Muscle of leg (tissue), 11 donors: ENCODE results near the gene GALNT18. TPM values are rescaled to one million over a fixed set of nuclear protein-coding genes. Genes with fewer than 3 reads are reported as not detected.

Source experiments
- DNase-seq: peaks from one replicate; pipeline ENCODE4 v3.0.0; 2013
- H3K27ac ChIP-seq: one replicate; pipeline ENCODE4 v1.5.1; 2013; ENCODE audit warnings: mild to moderate bottlenecking, low read length, control low read depth
- H3K27me3 ChIP-seq: one replicate; pipeline ENCODE4 v1.6.1; 2013; ENCODE audit warnings: low read length; ENCODE audit not compliant: control insufficient read depth, insufficient read depth
- H3K36me3 ChIP-seq: one replicate; pipeline ENCODE4 v1.6.1; 2013; ENCODE audit warnings: low read length; ENCODE audit not compliant: control insufficient read depth, insufficient read depth
- H3K4me1 ChIP-seq: one replicate; pipeline ENCODE4 v1.6.1; 2013; ENCODE audit warnings: low read length; ENCODE audit not compliant: control insufficient read depth, insufficient read depth
- H3K4me3 ChIP-seq: one replicate; pipeline ENCODE4 v1.5.1; 2013; ENCODE audit warnings: low read length, control low read depth
- H3K9me3 ChIP-seq: replicated peaks from 2 replicates; pipeline ENCODE4 v1.6.1; 2013; ENCODE audit warnings: low read depth, low read length; ENCODE audit not compliant: control insufficient read depth
- WGBS: methylation state at CpG from one replicate; pipeline ENCODE4 v1.1.5; 2013; ENCODE audit warnings: missing lambda C conversion rate; ENCODE audit not compliant: insufficient coverage; 5-methylcytosine and 5-hydroxymethylcytosine counted together
- polyA plus RNA-seq, 8 donors: library from polyadenylated mRNA; unstranded; fragments of 120-200 nt; gene quantifications; one replicate each; pipeline versions ENCODE4 v1.2.1 to v1.2.3, GENCODE V29; 2013; ENCODE audit warnings: inconsistent platforms in 1 of 8, low replicate concordance in 1 of 8; ENCODE audit not compliant: insufficient read length in 8 of 8, insufficient read depth in 1 of 8
- total RNA-seq: library from RNA; stranded (reverse); fragments of 120-200 nt; gene quantifications from one replicate; pipeline ENCODE4 v1.2.4, GENCODE V29; 2013

GALNT18 gene
- total and polyA plus RNA-seq, 9 donors, result 7.7 to 17.7 (median 11.6) TPM

DNA sequence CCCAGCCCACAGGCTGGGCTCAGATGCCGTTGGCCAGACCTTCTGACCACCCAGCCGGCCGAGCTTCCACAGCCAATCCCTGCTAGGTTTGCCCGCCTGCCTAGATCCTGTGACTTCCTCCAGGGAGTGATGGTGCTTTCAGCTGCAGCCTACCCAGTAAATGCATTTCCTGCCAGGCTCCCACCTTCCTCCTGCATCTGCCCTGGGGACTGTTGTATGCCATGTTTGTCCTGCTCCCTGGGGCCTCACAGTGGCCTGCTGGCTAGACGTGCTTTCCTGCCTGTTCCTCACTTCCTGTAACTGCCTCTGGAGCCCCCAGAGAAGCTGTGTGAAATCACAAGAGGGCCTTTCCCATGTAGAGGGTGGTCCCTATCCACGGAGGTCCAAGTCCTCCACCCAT is 86.2 kb downstream of the GALNT18 start:
- DNase-seq, result peak; percentile 35
- 56% methylated on average over 6 of the region's 6 CpGs for whole genome bisulfite sequencing
- Histone ChIP-seq H3K36me3 (no peaks in the 10 kb centered on the region), H3K4me3 (no peak overlapping the region), H3K27ac (peak overlapping the region; percentile 80), H3K27me3 (no peaks in the 10 kb centered on the region), H3K4me1 (peaks cover 89% of the 10 kb centered on the region), H3K9me3 (no peaks in the 10 kb centered on the region)

DNA sequence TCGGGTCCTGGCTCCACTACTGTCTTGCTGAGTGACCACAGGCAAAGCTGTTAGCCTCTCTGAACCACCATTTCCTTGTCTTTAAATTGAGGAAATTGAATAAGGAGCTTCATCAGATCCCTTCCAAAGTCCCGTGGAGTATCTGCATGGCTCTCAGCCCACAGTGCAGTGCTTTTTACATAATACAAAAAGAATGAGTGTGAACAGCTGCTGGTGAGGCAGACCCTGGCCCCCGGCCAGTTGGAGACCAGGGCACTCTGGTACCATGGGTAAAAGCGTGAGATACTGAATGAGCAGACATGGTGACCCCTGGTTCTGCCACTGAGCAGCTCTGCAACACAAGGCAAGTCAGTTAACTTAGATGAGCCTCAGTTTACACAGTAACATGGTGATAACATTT is 86.8 kb downstream of the GALNT18 start:
- Histone ChIP-seq H3K4me1 (peaks cover 95% of the 10 kb centered on the region), H3K4me3 (no peak overlapping the region), H3K36me3 (no peaks in the 10 kb centered on the region), H3K9me3 (no peaks in the 10 kb centered on the region), H3K27me3 (no peaks in the 10 kb centered on the region), H3K27ac (peak overlapping the region; percentile 80)
- 75% methylated on average over 3 of the region's 4 CpGs for WGBS
- DNase-seq, result peak; percentile 85

DNA sequence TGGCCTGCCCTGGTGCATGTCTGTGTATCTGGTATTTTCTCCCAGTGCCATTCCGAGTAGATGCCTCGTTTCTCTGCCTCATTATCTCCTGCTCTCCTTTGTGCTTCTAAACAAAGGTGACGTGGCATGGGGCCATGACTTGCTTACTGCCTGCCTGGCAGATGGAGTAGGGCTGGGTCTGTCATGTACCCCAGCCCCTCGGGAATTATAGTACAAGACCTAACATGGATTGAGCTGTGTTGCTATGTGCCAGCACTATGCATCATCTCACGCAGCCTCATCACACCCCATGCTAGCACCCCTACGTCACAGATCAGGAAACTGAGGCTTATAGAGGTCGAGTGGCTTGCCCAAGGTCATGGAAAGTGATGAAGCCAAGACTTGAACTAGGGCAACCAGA is 88.1 kb downstream of the GALNT18 start:
- no peak overlapping the region for H3K27ac ChIP-seq
- WGBS, result 100% methylated on average over 2 of the region's 7 CpGs

DNA sequence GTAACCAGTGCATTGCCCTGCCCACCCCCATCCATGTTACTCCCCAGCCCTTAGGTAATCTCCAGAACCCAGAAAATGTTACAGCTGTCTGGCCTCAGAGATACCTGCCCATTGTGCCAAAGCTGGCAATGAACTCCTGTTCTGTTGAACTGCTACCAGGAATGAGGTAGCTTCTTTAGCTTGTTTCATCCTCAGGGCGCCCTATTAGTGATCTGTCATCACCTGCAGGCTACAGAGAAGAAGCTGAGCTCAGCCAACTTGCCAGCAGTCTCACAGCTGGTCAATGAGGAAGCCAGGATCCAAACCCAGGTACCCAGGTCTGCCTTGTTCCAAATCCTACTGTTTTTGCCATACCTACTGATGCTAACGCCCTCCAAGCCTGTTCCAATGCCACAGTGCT is 88.7 kb downstream of the GALNT18 start:
- Histone ChIP-seq H3K27me3 (no peaks in the 10 kb centered on the region), H3K27ac (peak overlapping the region; percentile 16), H3K9me3 (no peaks in the 10 kb centered on the region), H3K36me3 (no peaks in the 10 kb centered on the region), H3K4me1 (peaks cover 80% of the 10 kb centered on the region), H3K4me3 (no peak overlapping the region)
- no peak for DNase-seq
- 84% methylated on average over 2 of the region's 2 CpGs for WGBS

More for the DNA sequence above, 88.1 kb downstream of the GALNT18 start:
- Histone ChIP-seq H3K36me3 (no peaks in the 10 kb centered on the region), H3K9me3 (no peaks in the 10 kb centered on the region), H3K4me3 (no peak overlapping the region), H3K27me3 (no peaks in the 10 kb centered on the region), H3K4me1 (peaks cover 87% of the 10 kb centered on the region)
- DNase-seq, result no peak

DNA sequence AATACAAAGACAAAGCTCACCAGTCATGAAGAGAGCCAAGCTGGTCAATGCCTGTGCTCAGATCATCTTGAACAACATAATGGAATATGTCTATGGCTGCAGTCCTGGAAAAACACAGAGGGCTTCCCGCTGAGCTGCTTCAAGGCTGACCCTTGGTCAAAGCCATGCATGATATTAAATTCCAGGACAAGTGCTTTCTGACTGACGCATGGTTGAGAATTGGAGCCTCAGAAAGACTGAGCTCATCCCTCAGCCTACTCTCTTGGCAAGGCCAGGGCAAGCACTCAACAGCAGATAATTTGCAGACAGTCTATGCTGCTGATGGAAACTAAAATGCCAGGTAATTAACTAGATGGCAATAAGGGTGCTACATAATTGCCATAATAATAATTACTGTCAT is 89.2 kb downstream of the GALNT18 start:
- 78% methylated on average over 1 of the region's 2 CpGs for WGBS
- Histone ChIP-seq H3K4me1 (peaks cover 76% of the 10 kb centered on the region), H3K36me3 (no peaks in the 10 kb centered on the region), H3K27me3 (no peaks in the 10 kb centered on the region), H3K27ac (peak overlapping the region; percentile 67), H3K4me3 (no peak overlapping the region), H3K9me3 (no peaks in the 10 kb centered on the region)
- DNase-seq, result peak; percentile 72

DNA sequence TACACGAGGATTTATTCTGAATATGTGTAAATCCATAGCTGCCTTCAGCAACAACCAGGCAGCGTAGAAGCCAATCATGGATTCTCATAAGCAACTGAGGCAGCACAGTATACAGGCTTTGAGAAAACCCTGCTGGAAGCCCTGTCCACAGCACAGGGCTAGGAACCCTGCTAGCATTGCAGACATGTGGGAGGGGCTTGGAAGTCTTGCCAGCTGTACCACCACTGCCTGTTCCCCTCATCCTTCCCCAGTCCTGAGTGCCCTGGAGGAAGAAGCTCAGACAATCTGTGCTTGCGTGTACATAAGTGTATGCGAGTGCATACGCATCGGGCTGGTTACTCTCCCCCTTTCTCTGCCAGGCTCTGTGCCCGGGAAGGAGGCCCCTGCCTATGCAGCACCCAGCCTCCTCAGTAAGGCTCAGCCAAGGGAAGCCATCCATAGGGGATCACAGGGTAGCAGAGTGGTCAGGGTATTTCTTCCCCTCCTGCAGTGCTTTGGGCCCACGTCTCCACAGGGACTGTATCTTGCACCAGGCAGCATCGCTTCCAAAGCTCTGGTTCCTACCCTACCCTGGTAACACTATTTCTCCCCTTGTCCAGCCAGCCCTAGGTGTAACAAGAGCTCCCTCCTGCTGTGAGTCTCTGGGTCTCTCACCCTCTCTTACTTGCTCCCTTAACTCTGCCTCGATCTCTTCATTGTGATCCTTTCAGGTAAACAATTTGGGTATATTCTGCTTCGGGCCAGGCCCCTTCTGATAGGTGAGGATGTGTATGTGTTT is 90.5 kb downstream of the GALNT18 start:
- H3K4me1 ChIP-seq, result peaks cover 65% of the 10 kb centered on the region
- H3K4me3 ChIP-seq, result no peak overlapping the region
- no peaks in the 10 kb centered on the region for H3K36me3 ChIP-seq
- H3K27me3 ChIP-seq, result no peaks in the 10 kb centered on the region
- H3K27ac ChIP-seq, result no peak overlapping the region
- peak; percentile 42 for DNase-seq
- 90% methylated on average over 3 of the region's 11 CpGs for WGBS
- no peaks in the 10 kb centered on the region for H3K9me3 ChIP-seq

DNA sequence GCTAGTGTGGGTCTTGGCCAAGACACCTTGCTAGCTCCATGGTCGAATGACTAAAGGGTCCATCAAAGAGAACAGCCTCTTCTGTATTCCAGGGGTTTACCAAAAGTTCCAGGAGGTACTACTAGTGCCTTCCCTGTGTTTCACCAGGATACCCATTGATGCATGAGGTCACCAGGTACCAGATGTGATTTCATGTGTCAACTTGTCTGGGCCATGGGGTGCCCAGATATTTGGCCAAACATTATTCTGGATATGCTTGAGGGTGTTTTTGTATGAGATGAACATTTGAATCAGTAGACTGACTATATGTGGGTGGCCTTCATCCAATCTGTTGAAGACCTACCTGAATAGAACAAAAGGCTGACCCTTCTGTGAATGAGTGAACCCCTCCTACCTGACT is 92.8 kb downstream of the GALNT18 start:
- Histone ChIP-seq H3K27ac (no peak overlapping the region), H3K36me3 (no peaks in the 10 kb centered on the region), H3K4me3 (no peak overlapping the region), H3K9me3 (no peaks in the 10 kb centered on the region), H3K27me3 (no peaks in the 10 kb centered on the region), H3K4me1 (peaks cover 42% of the 10 kb centered on the region)
- 100% methylated on average over 1 of the region's 1 CpG for WGBS
- no peak for DNase-seq

DNA sequence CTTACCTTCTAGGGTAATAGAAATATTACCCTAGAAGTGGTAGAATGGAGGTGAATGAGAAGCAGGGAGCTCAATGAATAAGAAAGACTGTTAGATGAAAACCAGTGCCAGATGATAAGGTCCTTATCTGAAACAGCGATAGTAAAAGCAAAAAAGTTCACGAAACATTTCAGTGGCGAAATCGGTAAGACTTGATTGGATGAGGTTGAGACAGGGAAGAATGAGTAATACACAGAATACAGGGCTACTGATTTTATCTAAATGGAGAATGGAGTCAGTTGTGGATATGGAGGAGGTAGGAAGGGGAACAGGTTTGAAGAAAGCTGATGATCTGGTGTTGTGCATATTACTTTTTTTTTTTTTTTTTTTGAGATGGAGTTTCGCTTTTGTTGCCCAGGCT is 96.5 kb downstream of the GALNT18 start:
- no peaks in the 10 kb centered on the region for H3K36me3 ChIP-seq
- no peak overlapping the region for H3K27ac ChIP-seq
- DNase-seq, result no peak
- no peak overlapping the region for H3K4me3 ChIP-seq
- peaks cover 24% of the 10 kb centered on the region for H3K4me1 ChIP-seq
- H3K9me3 ChIP-seq, result no peaks in the 10 kb centered on the region
- no peaks in the 10 kb centered on the region for H3K27me3 ChIP-seq
- WGBS, result 94% methylated on average over 4 of the region's 5 CpGs

DNA sequence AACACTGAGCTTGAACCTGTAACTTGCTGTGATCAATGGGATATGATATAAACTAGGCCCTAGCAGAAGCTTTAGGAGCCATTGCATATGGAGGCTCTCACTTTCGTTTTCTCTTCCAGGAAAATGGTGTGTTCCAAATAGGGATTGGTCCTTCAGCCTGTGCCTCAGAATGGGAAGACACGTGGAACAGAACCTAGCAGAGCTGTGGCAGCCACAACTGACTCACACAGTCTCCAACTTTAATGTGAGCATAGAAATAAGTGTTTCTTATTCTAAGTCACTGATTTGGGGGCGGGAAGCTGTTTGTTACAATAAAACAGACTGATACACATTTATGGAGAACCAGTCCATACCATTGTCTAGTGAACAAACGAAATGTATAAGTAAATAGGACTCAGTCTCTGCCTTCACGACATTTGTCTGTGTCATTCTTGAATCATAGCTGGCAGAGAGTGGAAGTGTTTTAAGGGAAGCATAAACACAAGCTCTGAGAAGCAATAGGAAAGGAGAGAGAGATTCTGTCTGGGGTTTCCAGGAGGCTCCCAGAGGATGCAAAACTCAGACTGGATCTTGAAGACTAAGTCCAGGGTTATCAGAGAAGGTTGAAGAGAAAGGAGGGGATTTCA is 97.3 kb downstream of the GALNT18 start:
- Histone ChIP-seq H3K4me3 (no peak overlapping the region), H3K4me1 (peaks cover 25% of the 10 kb centered on the region), H3K9me3 (no peaks in the 10 kb centered on the region), H3K36me3 (no peaks in the 10 kb centered on the region), H3K27me3 (no peaks in the 10 kb centered on the region), H3K27ac (no peak overlapping the region)
- 47% methylated on average over 2 of the region's 5 CpGs for WGBS
- DNase-seq, result no peak

DNA sequence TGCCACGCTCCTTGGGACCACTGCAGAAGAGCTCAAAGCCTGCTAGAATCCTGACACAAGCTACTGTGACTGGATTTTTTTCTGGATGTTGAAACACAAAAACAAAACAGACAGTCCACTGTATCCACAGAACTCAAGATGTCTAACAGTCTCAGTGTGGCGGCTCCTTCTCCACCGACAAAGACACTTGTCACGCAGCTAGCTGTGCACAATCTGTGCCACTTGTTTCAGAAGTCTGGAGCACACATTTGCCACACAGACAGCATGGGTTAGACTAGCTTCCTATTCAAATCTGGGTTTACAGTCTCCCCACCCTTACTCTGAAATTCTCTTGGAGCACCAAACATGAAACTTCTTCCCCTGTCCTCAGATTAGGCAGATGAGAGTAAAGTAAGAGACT is 99.2 kb downstream of the GALNT18 start:
- DNase-seq, result no peak
- H3K4me1 ChIP-seq, result peaks cover 28% of the 10 kb centered on the region
- H3K9me3 ChIP-seq, result no peaks in the 10 kb centered on the region
- H3K36me3 ChIP-seq, result no peaks in the 10 kb centered on the region
- H3K27me3 ChIP-seq, result no peaks in the 10 kb centered on the region
- no peak overlapping the region for H3K27ac ChIP-seq
- WGBS, result 97% methylated on average over 3 of the region's 4 CpGs
- no peak overlapping the region for H3K4me3 ChIP-seq
